ENCODE data around the gene GUCY1A2.
"Not testable (repeated sequence)": the region's sequence is repeated elsewhere in the genome, so short reads cannot be mapped to it uniquely, and the experiment has no call there.

The GUCY1A2 gene

GRCh38 chr11:106925245-106925644 is 93.0 kb downstream of the GUCY1A2 start:
- DNase-seq = no peak

GRCh38 chr11:106920899-106921509 is 97.3 kb downstream of the GUCY1A2 start:
- no peak for DNase-seq

GRCh38 chr11:106917973-106918372 is 100.3 kb downstream of the GUCY1A2 start:
- no peak for DNase-seq

- DNase-seq = no peak
Measured at GRCh38 chr11:106914409-106914808, 103.9 kb downstream of the GUCY1A2 start.

- no peak for DNase-seq
Measured at GRCh38 chr11:106913141-106913540, 105.1 kb downstream of the GUCY1A2 start.

- DNase-seq = no peak
Measured at GRCh38 chr11:106904826-106905225, 113.5 kb downstream of the GUCY1A2 start.

- DNase-seq = no peak
Measured at GRCh38 chr11:106889718-106890117, 128.6 kb downstream of the GUCY1A2 start.

- DNase-seq = no peak
Measured at GRCh38 chr11:106888386-106888785, 129.9 kb downstream of the GUCY1A2 start.

GRCh38 chr11:106883693-106884092 is 134.6 kb downstream of the GUCY1A2 start:
- DNase-seq = not testable (repeated sequence)

- no peak for DNase-seq
Measured at GRCh38 chr11:106879832-106880546, 138.3 kb downstream of the GUCY1A2 start.

GRCh38 chr11:106879029-106879428 is 139.2 kb downstream of the GUCY1A2 start:
- DNase-seq = no peak

GRCh38 chr11:106875013-106875412 is 143.3 kb downstream of the GUCY1A2 start:
- DNase-seq = no peak

- DNase-seq = no peak
Measured at GRCh38 chr11:106872246-106872645, 146.0 kb downstream of the GUCY1A2 start.

- no peak for DNase-seq
Measured at GRCh38 chr11:106858200-106858599, 160.1 kb downstream of the GUCY1A2 start.

GRCh38 chr11:106856566-106856965 is 161.7 kb downstream of the GUCY1A2 start:
- no peak for DNase-seq

GRCh38 chr11:106854429-106854828 is 163.8 kb downstream of the GUCY1A2 start:
- no peak for DNase-seq

- DNase-seq = no peak
Measured at GRCh38 chr11:106853850-106854401, 164.3 kb downstream of the GUCY1A2 start.

GRCh38 chr11:106852779-106853178 is 165.5 kb downstream of the GUCY1A2 start:
- DNase-seq = no peak

GRCh38 chr11:106848526-106848925 is 169.8 kb downstream of the GUCY1A2 start:
- DNase-seq = no peak

- no peak for DNase-seq
Measured at GRCh38 chr11:106842134-106842533, 176.1 kb downstream of the GUCY1A2 start.

- no peak for DNase-seq
Measured at GRCh38 chr11:106840947-106841346, 177.3 kb downstream of the GUCY1A2 start.

GRCh38 chr11:106840146-106840545 is 178.1 kb downstream of the GUCY1A2 start:
- no peak for DNase-seq

GRCh38 chr11:106834567-106834966 is 183.7 kb downstream of the GUCY1A2 start:
- DNase-seq = no peak

GRCh38 chr11:106828976-106829375 is 189.3 kb downstream of the GUCY1A2 start:
- DNase-seq = no peak

Measured in activated T-cell treated with anti-CD3 and anti-CD28 coated beads, Interleukin-2, amount 50 U/mL, for 1 hour (primary cell).